ENCODE data around the gene TMEM179. TPM values are rescaled to one million over a fixed set of nuclear protein-coding genes. Genes with fewer than 3 reads are reported as not detected.

Gene TMEM179
- total RNA-seq, 1 experiment from 2014 or later, result 11.4 TPM

DNA sequence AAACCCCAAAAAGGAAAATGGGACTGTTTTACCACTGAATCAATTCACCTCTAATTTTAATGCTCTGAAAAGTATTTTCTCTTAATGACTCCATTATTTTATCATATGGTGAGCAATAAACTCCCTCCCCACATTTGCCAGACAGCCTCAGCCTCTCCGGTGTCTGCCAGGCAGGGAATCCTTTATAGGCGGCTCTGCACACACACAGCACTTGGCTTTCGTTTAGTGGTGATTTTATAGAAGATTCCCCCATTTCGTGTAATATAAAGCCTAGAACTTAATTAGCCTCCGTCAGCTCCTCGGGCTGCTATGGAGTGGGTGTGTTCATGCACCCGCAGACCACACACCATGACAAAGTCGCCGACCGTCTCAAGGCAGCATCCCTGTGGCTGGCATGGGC lies 35.1 kb downstream of the TMEM179 start:
- WGBS (ENCODE audit: extremely low coverage, insufficient read length, low lambda C conversion rate), result no CpG with 5 or more reads among the region's 10 CpGs
- Histone ChIP-seq H4K5ac (ENCODE audit: insufficient read length, low read depth, low read length) (no peak overlapping the region), H3K9ac (ENCODE audit: extremely low read depth, insufficient read length, low read length) (no peak overlapping the region), H3K79me2 (ENCODE audit: insufficient read depth, low read length) (no peaks in the 10 kb centered on the region), H3K4me2 (ENCODE audit: insufficient read depth, insufficient read length, low read length) (no peak overlapping the region), H4K20me1 (ENCODE audit: control insufficient read depth, insufficient read depth, insufficient read length) (no peaks in the 10 kb centered on the region), H3K23ac (ENCODE audit: insufficient read length, low read depth, low read length) (no peak overlapping the region), H2BK20ac (ENCODE audit: low read depth, low read length, poor library complexity, severe bottlenecking) (no peak overlapping the region), H3T11ph (ENCODE audit: low read length) (no peak overlapping the region), H3K23me2 (ENCODE audit: insufficient read length, low read depth, low read length, poor library complexity, severe bottlenecking) (no peaks in the 10 kb centered on the region), H4K91ac (ENCODE audit: insufficient read length, low read depth, low read length) (no peak overlapping the region), H2AFZ (ENCODE audit: low read length) (no peak overlapping the region), H2BK5ac (ENCODE audit: insufficient read length, low read length) (no peak overlapping the region), H2BK15ac (ENCODE audit: low read depth, low read length) (no peak overlapping the region), H3K79me1 (ENCODE audit: insufficient read depth, low read depth, low read length, poor library complexity, severe bottlenecking) (no peaks in the 10 kb centered on the region), H3K18ac (ENCODE audit: insufficient read length, low read depth, low read length) (no peak overlapping the region), H3K27me3 (ENCODE audit: insufficient read depth, low read length) (no peaks in the 10 kb centered on the region), H3K4me1 (ENCODE audit: insufficient read depth, low read length) (no peaks in the 10 kb centered on the region), H3K14ac (ENCODE audit: insufficient read depth, low read length) (no peak overlapping the region), H3K9me3 (ENCODE audit: control insufficient read depth, low read depth, low read length) (no peaks in the 10 kb centered on the region), H3K27ac (ENCODE audit: insufficient read length, low read depth, low read length) (no peak overlapping the region), H3K56ac (ENCODE audit: insufficient read length, low read depth, low read length) (no peak overlapping the region), H2AK5ac (ENCODE audit: insufficient read length, low read length) (no peak overlapping the region), H3K4ac (ENCODE audit: low read depth, low read length) (no peak overlapping the region), H2BK120ac (ENCODE audit: low read depth, low read length, poor library complexity, severe bottlenecking) (no peak overlapping the region), H2BK12ac (ENCODE audit: insufficient read length, low read depth, low read length) (no peak overlapping the region), H4K8ac (replicated peaks; ENCODE audit: insufficient read length, low read depth, low read length) (no peak overlapping the region)
- Mint-ChIP-seq H3K36me3 (ENCODE audit: insufficient read depth in 1 of 3, low read depth in 3 of 3) (no peaks in the 10 kb centered on the region; a peak in 1 of 7 replicates), H3K4me1 (peaks cover 0 to 8% of the 10 kb centered on the region in 2 experiments; a peak in 2 of 4 replicates), H3K4me3 (no peak overlapping the region), H3K9me3 (no peaks in the 10 kb centered on the region), H3K27me3 (ENCODE audit: low read depth) (peaks cover 2% of the 10 kb centered on the region; the same call in 1 of the 2 replicates), H3K27ac (peak overlapping the region in 1 of 3 experiments; percentile 55; a peak in 1 of 7 replicates)
- no peak for DNase-seq
- TF ChIP-seq, protein P1, sequence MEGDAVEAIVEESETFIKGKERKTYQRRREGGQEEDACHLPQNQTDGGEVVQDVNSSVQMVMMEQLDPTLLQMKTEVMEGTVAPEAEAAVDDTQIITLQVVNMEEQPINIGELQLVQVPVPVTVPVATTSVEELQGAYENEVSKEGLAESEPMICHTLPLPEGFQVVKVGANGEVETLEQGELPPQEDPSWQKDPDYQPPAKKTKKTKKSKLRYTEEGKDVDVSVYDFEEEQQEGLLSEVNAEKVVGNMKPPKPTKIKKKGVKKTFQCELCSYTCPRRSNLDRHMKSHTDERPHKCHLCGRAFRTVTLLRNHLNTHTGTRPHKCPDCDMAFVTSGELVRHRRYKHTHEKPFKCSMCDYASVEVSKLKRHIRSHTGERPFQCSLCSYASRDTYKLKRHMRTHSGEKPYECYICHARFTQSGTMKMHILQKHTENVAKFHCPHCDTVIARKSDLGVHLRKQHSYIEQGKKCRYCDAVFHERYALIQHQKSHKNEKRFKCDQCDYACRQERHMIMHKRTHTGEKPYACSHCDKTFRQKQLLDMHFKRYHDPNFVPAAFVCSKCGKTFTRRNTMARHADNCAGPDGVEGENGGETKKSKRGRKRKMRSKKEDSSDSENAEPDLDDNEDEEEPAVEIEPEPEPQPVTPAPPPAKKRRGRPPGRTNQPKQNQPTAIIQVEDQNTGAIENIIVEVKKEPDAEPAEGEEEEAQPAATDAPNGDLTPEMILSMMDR (conservative IDR thresholded peaks at IDR 0.05), result no peak

Measured in H9 (cell line).